ENCODE data around the gene DEPP1.

Gene DEPP1

GRCh38 chr10:44967616-44968015 is 11.0 kb downstream of the DEPP1 start:
- Histone ChIP-seq H3K9me3 (ENCODE audit: control insufficient read depth in 2 of 2, low read length in 2 of 2) (no peaks in the 10 kb centered on the region), H3K4me3 (ENCODE audit: low read length in 2 of 2) (no peak overlapping the region), H3K9ac (ENCODE audit: low read depth in 1 of 2, low read length in 2 of 2) (no peak overlapping the region), H3K27ac (ENCODE audit: low read depth in 2 of 2, low read length in 2 of 2) (peak overlapping the region; percentile 39 to 61), H3K4me1 (ENCODE audit: control insufficient read depth in 2 of 2, insufficient read depth in 2 of 2, low read length in 2 of 2) (peaks cover 20 to 35% of the 10 kb centered on the region in 2 donors), H3K27me3 (ENCODE audit: control insufficient read depth in 2 of 2, insufficient read depth in 2 of 2, low read length in 2 of 2) (no peaks in the 10 kb centered on the region), H3K36me3 (ENCODE audit: control insufficient read depth in 2 of 2, insufficient read depth in 2 of 2, low read length in 2 of 2) (peaks cover 5 to 11% of the 10 kb centered on the region in 2 donors)

DNA sequence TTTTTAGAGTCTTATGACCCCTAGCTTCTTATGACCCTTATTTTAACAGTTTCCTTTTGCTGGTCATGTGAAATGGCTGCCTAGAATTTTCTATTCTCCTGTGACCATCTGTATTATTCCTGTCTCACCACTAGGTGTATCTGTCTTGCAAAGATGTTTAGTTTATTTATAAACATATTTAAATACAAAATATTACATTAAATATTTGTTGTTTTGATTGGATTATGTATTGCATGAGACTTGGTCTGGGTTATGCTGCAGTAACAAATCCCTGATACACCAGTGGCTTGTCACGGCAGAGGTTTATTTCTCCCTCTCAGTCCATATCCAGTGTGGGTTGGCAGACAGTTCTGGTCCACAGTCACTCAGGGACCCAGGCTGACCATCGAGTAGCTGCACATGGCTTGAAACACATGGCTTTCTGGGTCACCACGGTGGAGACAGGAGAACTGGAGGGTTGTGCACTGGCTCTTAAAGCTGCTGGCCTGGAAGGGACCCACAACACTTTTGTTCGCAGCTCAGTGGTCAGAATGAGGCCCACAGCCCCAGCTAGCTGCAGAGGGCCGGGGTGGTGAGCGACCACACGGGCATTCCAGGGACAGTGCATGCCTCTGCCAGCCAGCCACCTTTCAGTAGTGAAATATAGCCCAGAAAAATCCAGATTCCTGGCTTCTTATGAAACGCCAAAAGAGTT is 11.6 kb downstream of the DEPP1 start:
- Histone ChIP-seq H3K36me3 (ENCODE audit: control insufficient read depth in 2 of 2, insufficient read depth in 2 of 2, low read length in 2 of 2) (peaks cover 5 to 11% of the 10 kb centered on the region in 2 donors), H3K4me3 (ENCODE audit: low read length in 2 of 2) (no peak overlapping the region), H3K9me3 (ENCODE audit: control insufficient read depth in 2 of 2, low read length in 2 of 2) (no peaks in the 10 kb centered on the region), H3K27ac (ENCODE audit: low read depth in 2 of 2, low read length in 2 of 2) (peak overlapping the region; percentile 39 to 61), H3K9ac (ENCODE audit: low read depth in 1 of 2, low read length in 2 of 2) (no peak overlapping the region), H3K4me1 (ENCODE audit: control insufficient read depth in 2 of 2, insufficient read depth in 2 of 2, low read length in 2 of 2) (peaks cover 20 to 36% of the 10 kb centered on the region in 2 donors), H3K27me3 (ENCODE audit: control insufficient read depth in 2 of 2, insufficient read depth in 2 of 2, low read length in 2 of 2) (no peaks in the 10 kb centered on the region)

GRCh38 chr10:44966129-44966815 is 12.3 kb downstream of the DEPP1 start:
- Histone ChIP-seq H3K27ac (ENCODE audit: low read depth in 2 of 2, low read length in 2 of 2) (peak overlapping the region in 1 of 2 donors; percentile 23), H3K36me3 (ENCODE audit: control insufficient read depth in 2 of 2, insufficient read depth in 2 of 2, low read length in 2 of 2) (peaks cover 0 to 6% of the 10 kb centered on the region in 2 donors), H3K4me3 (ENCODE audit: low read length in 2 of 2) (no peak overlapping the region), H3K4me1 (ENCODE audit: control insufficient read depth in 2 of 2, insufficient read depth in 2 of 2, low read length in 2 of 2) (peaks cover 20 to 37% of the 10 kb centered on the region in 2 donors), H3K9ac (ENCODE audit: low read depth in 1 of 2, low read length in 2 of 2) (no peak overlapping the region), H3K27me3 (ENCODE audit: control insufficient read depth in 2 of 2, insufficient read depth in 2 of 2, low read length in 2 of 2) (no peaks in the 10 kb centered on the region), H3K9me3 (ENCODE audit: control insufficient read depth in 2 of 2, low read length in 2 of 2) (no peaks in the 10 kb centered on the region)

- H3K4me1 ChIP-seq (ENCODE audit: control insufficient read depth in 2 of 2, insufficient read depth in 2 of 2, low read length in 2 of 2) = peaks cover 26 to 38% of the 10 kb centered on the region in 2 donors
- no peak overlapping the region for H3K4me3 ChIP-seq (ENCODE audit: low read length in 2 of 2)
- H3K27me3 ChIP-seq (ENCODE audit: control insufficient read depth in 2 of 2, insufficient read depth in 2 of 2, low read length in 2 of 2) = no peaks in the 10 kb centered on the region
- H3K9ac ChIP-seq (ENCODE audit: low read depth in 1 of 2, low read length in 2 of 2) = no peak overlapping the region
- H3K27ac ChIP-seq (ENCODE audit: low read depth in 2 of 2, low read length in 2 of 2) = peak overlapping the region; percentile 24 to 61
- H3K36me3 ChIP-seq (ENCODE audit: control insufficient read depth in 2 of 2, insufficient read depth in 2 of 2, low read length in 2 of 2) = peaks cover 0 to under 1% of the 10 kb centered on the region in 2 donors
- H3K9me3 ChIP-seq (ENCODE audit: control insufficient read depth in 2 of 2, low read length in 2 of 2) = no peaks in the 10 kb centered on the region
Measured at GRCh38 chr10:44965651-44966097, 12.9 kb downstream of the DEPP1 start.

DNA sequence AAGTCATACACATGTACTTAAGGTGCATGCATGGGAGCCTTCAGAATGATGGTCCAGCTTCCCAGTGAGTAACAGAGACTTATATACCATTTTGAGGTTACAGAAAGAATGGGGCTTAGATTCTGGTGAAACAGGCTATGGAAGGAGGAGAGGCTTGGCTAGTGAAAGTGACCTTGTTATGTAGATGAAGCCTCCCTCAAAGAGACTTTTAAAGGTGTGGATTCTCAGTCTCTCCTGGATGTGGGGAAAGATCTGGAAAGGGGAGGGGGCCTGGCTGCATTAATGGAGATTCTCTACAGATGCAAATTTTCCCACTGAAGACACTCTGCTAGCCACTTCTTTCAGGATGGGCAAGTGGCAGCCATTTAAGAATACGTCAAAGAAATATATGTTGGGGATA is 13.5 kb downstream of the DEPP1 start:
- Histone ChIP-seq H3K9me3 (ENCODE audit: control insufficient read depth in 2 of 2, low read length in 2 of 2) (no peaks in the 10 kb centered on the region), H3K27ac (ENCODE audit: low read depth in 2 of 2, low read length in 2 of 2) (peak overlapping the region; percentile 24 to 61), H3K27me3 (ENCODE audit: control insufficient read depth in 2 of 2, insufficient read depth in 2 of 2, low read length in 2 of 2) (no peaks in the 10 kb centered on the region), H3K9ac (ENCODE audit: low read depth in 1 of 2, low read length in 2 of 2) (no peak overlapping the region), H3K36me3 (ENCODE audit: control insufficient read depth in 2 of 2, insufficient read depth in 2 of 2, low read length in 2 of 2) (no peaks in the 10 kb centered on the region), H3K4me3 (ENCODE audit: low read length in 2 of 2) (no peak overlapping the region), H3K4me1 (ENCODE audit: control insufficient read depth in 2 of 2, insufficient read depth in 2 of 2, low read length in 2 of 2) (peaks cover 31 to 44% of the 10 kb centered on the region in 2 donors)

DNA sequence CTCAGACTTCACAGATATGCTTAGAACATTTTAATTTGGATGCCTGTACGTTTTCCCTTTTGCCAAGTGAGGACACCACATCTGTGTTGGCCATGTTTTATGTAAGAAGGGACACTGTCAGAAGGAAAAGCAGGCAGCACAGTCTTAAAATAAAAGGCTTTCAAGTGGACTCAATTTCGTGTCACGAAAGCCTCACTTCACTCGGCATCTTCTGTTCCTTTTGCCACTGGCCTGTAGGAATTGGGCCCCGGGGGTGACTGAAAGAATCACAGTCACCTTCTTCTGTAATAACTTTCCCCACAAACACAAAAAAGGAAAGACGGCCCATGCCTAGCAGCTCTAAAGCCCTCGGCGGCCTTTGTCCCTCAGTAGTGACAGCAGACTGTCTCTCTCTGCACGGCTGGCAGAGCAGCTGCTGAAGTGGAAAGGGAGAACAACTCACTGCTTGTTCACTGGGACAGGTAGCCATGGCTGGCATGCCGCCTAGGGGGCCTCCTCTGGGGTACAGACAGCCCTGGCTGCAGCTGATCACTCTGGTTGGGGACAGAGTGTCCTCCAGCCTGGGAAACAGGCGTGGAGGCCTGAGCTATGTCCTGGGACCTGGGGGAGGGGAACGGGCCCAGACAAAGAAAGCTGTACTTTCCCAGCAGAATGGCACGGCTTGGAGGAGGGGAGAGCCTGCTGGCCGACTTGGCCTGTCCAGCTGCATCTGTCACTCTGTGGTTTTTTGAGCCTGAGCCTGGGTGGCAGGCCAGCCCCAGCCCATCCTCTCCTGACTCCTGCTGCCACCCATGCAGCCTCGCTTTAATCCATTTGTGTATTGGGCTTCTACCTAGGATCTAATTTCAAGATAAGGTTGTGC is 14.6 kb downstream of the DEPP1 start:
- no peaks in the 10 kb centered on the region for H3K27me3 ChIP-seq (ENCODE audit: control insufficient read depth in 2 of 2, insufficient read depth in 2 of 2, low read length in 2 of 2)
- H3K4me1 ChIP-seq (ENCODE audit: control insufficient read depth in 2 of 2, insufficient read depth in 2 of 2, low read length in 2 of 2) = peaks cover 36 to 45% of the 10 kb centered on the region in 2 donors
- peak overlapping the region in 1 of 2 donors; percentile 14 for H3K4me3 ChIP-seq (ENCODE audit: low read length in 2 of 2)
- peak overlapping the region in 1 of 2 donors; percentile 30 for H3K9ac ChIP-seq (ENCODE audit: low read depth in 1 of 2, low read length in 2 of 2)
- H3K36me3 ChIP-seq (ENCODE audit: control insufficient read depth in 2 of 2, insufficient read depth in 2 of 2, low read length in 2 of 2) = no peaks in the 10 kb centered on the region
- H3K27ac ChIP-seq (ENCODE audit: low read depth in 2 of 2, low read length in 2 of 2) = peak overlapping the region; percentile 61 to 67
- no peaks in the 10 kb centered on the region for H3K9me3 ChIP-seq (ENCODE audit: control insufficient read depth in 2 of 2, low read length in 2 of 2)

DNA sequence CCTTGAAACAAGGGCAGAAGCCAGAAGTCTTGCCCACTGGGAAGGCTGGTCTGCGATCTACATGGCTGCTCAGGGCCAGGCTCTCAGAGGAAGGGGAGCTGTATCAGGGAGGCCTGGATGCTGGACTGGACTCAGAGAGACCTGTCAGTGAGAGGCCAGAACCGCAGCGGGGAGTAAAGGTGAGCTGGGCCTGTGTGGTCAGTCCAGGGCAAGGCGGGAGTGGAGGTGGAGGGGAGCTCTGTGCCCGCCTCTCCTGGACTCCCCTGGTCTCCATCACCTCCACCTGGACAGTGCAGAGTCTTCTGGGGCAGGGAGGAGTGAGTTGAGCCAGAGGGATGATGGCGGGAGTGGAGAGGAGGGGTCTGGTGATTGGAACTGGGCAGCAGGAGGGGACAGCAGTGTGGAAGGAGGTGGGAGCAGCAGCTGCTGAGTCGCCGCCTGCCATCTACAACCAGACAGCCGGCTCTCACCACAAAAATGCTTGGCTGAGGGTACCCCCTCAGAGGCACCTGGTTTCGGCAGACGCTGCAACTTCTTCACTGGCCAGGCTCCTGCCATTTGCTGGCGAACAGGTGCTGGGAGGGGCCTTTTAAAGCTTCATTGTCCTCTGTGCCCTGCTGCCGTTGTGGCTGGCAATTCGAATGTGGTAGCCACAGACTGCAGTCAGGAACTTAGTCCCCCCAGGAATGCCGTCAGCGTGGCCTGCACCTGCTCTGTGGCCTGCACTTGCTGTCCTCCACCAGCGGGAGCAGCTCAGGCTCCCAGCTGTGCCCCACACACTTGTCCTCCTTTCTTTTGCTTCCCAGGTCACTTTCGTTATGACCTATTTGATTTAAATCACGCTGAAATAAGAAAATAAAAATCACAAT is 15.5 kb downstream of the DEPP1 start:
- H3K4me3 ChIP-seq (ENCODE audit: low read length in 2 of 2) = peak overlapping the region in 1 of 2 donors; percentile 14
- H3K27ac ChIP-seq (ENCODE audit: low read depth in 2 of 2, low read length in 2 of 2) = peak overlapping the region; percentile 61 to 67
- no peaks in the 10 kb centered on the region for H3K36me3 ChIP-seq (ENCODE audit: control insufficient read depth in 2 of 2, insufficient read depth in 2 of 2, low read length in 2 of 2)
- peak overlapping the region in 1 of 2 donors; percentile 30 for H3K9ac ChIP-seq (ENCODE audit: low read depth in 1 of 2, low read length in 2 of 2)
- no peaks in the 10 kb centered on the region for H3K27me3 ChIP-seq (ENCODE audit: control insufficient read depth in 2 of 2, insufficient read depth in 2 of 2, low read length in 2 of 2)
- no peaks in the 10 kb centered on the region for H3K9me3 ChIP-seq (ENCODE audit: control insufficient read depth in 2 of 2, low read length in 2 of 2)
- H3K4me1 ChIP-seq (ENCODE audit: control insufficient read depth in 2 of 2, insufficient read depth in 2 of 2, low read length in 2 of 2) = peaks cover 43 to 46% of the 10 kb centered on the region in 2 donors

GRCh38 chr10:44961931-44962750 is 16.5 kb downstream of the DEPP1 start:
- peaks cover 40% of the 10 kb centered on the region in 2 donors for H3K4me1 ChIP-seq (ENCODE audit: control insufficient read depth in 2 of 2, insufficient read depth in 2 of 2, low read length in 2 of 2)
- peak overlapping the region in 1 of 2 donors; percentile 79 for H3K9ac ChIP-seq (ENCODE audit: low read depth in 1 of 2, low read length in 2 of 2)
- no peaks in the 10 kb centered on the region for H3K27me3 ChIP-seq (ENCODE audit: control insufficient read depth in 2 of 2, insufficient read depth in 2 of 2, low read length in 2 of 2)
- H3K9me3 ChIP-seq (ENCODE audit: control insufficient read depth in 2 of 2, low read length in 2 of 2) = no peaks in the 10 kb centered on the region
- no peaks in the 10 kb centered on the region for H3K36me3 ChIP-seq (ENCODE audit: control insufficient read depth in 2 of 2, insufficient read depth in 2 of 2, low read length in 2 of 2)
- no peak overlapping the region for H3K4me3 ChIP-seq (ENCODE audit: low read length in 2 of 2)
- H3K27ac ChIP-seq (ENCODE audit: low read depth in 2 of 2, low read length in 2 of 2) = peak overlapping the region in 1 of 2 donors; percentile 67

DNA sequence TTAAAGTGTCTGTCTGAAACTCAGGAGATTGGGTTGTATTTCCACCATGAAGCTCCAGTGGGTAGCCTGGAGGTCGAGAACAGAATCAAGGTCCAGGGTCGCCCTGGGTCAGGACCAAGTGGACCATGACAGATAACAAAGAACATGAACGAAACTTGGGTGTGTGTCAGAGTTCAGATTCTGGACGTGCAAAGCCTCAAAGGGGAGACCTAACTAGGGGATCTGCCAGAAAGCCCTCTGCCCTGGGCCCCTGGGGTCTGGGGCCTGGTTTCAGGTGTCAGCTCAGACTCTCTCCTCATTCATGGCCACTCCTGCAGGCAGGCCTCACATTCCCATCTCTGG is 17.4 kb downstream of the DEPP1 start:
- H3K9me3 ChIP-seq (ENCODE audit: control insufficient read depth in 2 of 2, low read length in 2 of 2) = no peaks in the 10 kb centered on the region
- H3K4me3 ChIP-seq (ENCODE audit: low read length in 2 of 2) = peak overlapping the region in 1 of 2 donors; percentile 82
- no peaks in the 10 kb centered on the region for H3K27me3 ChIP-seq (ENCODE audit: control insufficient read depth in 2 of 2, insufficient read depth in 2 of 2, low read length in 2 of 2)
- H3K4me1 ChIP-seq (ENCODE audit: control insufficient read depth in 2 of 2, insufficient read depth in 2 of 2, low read length in 2 of 2) = peaks cover 36 to 40% of the 10 kb centered on the region in 2 donors
- no peak overlapping the region for H3K27ac ChIP-seq (ENCODE audit: low read depth in 2 of 2, low read length in 2 of 2)
- peaks cover 0 to 3% of the 10 kb centered on the region in 2 donors for H3K36me3 ChIP-seq (ENCODE audit: control insufficient read depth in 2 of 2, insufficient read depth in 2 of 2, low read length in 2 of 2)
- H3K9ac ChIP-seq (ENCODE audit: low read depth in 1 of 2, low read length in 2 of 2) = peak overlapping the region in 1 of 2 donors; percentile 79
